H1 (cell line): ENCODE data around the gene PDE8A.

Source experiments
- TAF1 ChIP-seq: IDR thresholded peaks from 2 replicates; pipeline ENCODE4 v1.6.1; 2011; ENCODE audit warnings: mild to moderate bottlenecking, low read depth, low read length
- USF2 ChIP-seq: IDR thresholded peaks from 2 replicates; pipeline ENCODE4 v1.6.1; 2011; ENCODE audit warnings: low read length, improper control_type of control experiment

- TF ChIP-seq TAF1 (no peak), USF2 (no peak)
Measured at GRCh38 chr15:85125056-85125661, 143.5 kb downstream of the PDE8A start.
